Esophagus squamous epithelium (tissue), 5 donors: Measurements from ENCODE around the gene PPIB. TPM values are rescaled to one million over a fixed set of nuclear protein-coding genes. Genes with fewer than 3 reads are reported as not detected.
"Not testable (repeated sequence)": the region's sequence is repeated elsewhere in the genome, so short reads cannot be mapped to it uniquely, and the experiment has no call there.

Experiments used
- DNase-seq: peaks from one replicate; lab custom pipeline; 2025; lab: John Stamatoyannopoulos, UW
- H3K27ac ChIP-seq, 4 donors: fragments of 200-600 bp; sonication (generic); one replicate each; pipeline ENCODE4 v1.5.1; 2016 to 2019; ENCODE audit warnings: mild to moderate bottlenecking in 1 of 4
- H3K27me3 ChIP-seq, 4 donors: fragments of 200-600 bp; sonication (generic); 1 replicate in 3 of 4; 2 replicates in 1 of 4; pipeline versions ENCODE4 v1.5.1 to v1.6.0; 2017 to 2021; ENCODE audit warnings: antibody characterized with exemption in 1 of 4
- H3K36me3 ChIP-seq, 3 donors: fragments of 200-600 bp; sonication (generic); one replicate each; pipeline ENCODE4 v1.5.1; 2016 to 2019
- H3K4me1 ChIP-seq, 3 donors: fragments of 200-600 bp; sonication (generic); one replicate each; pipeline ENCODE4 v1.5.1; 2017 to 2019
- H3K4me3 ChIP-seq, 4 donors: fragments of 200-600 bp; sonication (generic); 1 replicate in 3 of 4; 2 replicates in 1 of 4; pipeline ENCODE4 v1.5.1; 2016 to 2019; ENCODE audit warnings: mild to moderate bottlenecking in 2 of 4, moderate library complexity in 1 of 4
- H3K9me3 ChIP-seq, 3 donors: fragments of 200-600 bp; sonication (generic); one replicate each; pipeline ENCODE4 v1.5.1; 2016 to 2019
- CTCF ChIP-seq, 6 experiments: fragments of 450-650 bp in 4 of 6; fragments of 200-600 bp in 2 of 6; sonication (generic) in 2 of 6; IDR thresholded peaks; one replicate each; pipeline ENCODE4 v1.5.1; 2016 to 2019; ENCODE audit warnings: antibody characterized with exemption in 6 of 6, mild to moderate bottlenecking in 4 of 6, moderate library complexity in 4 of 6
- POLR2A ChIP-seq, 4 donors: fragments of 450-650 bp; IDR thresholded peaks; one replicate each; pipeline ENCODE4 v1.6.1; 2017; ENCODE audit warnings: antibody characterized with exemption in 4 of 4, mild to moderate bottlenecking in 4 of 4, moderate library complexity in 3 of 4
- whole genome bisulfite sequencing, 2 donors: methylation state at CpG; one replicate each; pipeline ENCODE4 v1.1.5; 2018; 5-methylcytosine and 5-hydroxymethylcytosine counted together
- intact Hi-C: fragments of 100-400 bp; cut with DNase I; formaldehyde crosslinking; loops from one replicate; pipeline ENCODE4 v1.15.0; 2022
- total RNA-seq, 4 donors: library from RNA; depleted of rRNA; stranded (reverse); fragments of >200 nt; gene quantifications; one replicate each; pipeline ENCODE4 v1.1.0, GENCODE V29; 2016
- donor health status: DM: yes; HTN: yes; CAD: no.

The PPIB gene
- total RNA-seq, 4 donors from 2014 or later = 246 to 363 (median 313) TPM

- Histone ChIP-seq H3K4me3 (no peak overlapping the region), H3K27me3 (no peaks in the 10 kb centered on the region), H3K4me1 (no peaks in the 10 kb centered on the region), H3K27ac (no peak overlapping the region), H3K9me3 (no peaks in the 10 kb centered on the region), H3K36me3 (peaks cover 28 to 100% (median 51%) of the 10 kb centered on the region in 3 donors)
- DNase-seq = no peak
- intact Hi-C loops = no loop called here
- WGBS, 2 donors = 64 to 100% methylated on average over 3 of the region's 3 CpGs
- TF ChIP-seq POLR2A (IDR thresholded peaks at IDR 0.05) (no peak), CTCF (IDR thresholded peaks at IDR 0.05) (no peak)
These were observed 36.8 kb downstream of the PPIB start for GRCh38 chr15:64125978-64126377.

GRCh38 chr15:64122936-64123351, 39.9 kb downstream of the PPIB start:
- Histone ChIP-seq H3K27me3 (no peaks in the 10 kb centered on the region), H3K4me3 (no peak overlapping the region), H3K27ac (no peak overlapping the region), H3K4me1 (no peaks in the 10 kb centered on the region), H3K36me3 (peaks cover 24 to 100% (median 49%) of the 10 kb centered on the region in 3 donors), H3K9me3 (no peaks in the 10 kb centered on the region)
- intact Hi-C loops = no loop called here
- 90 to 91% methylated on average over 3 of the region's 3 CpGs for WGBS, 2 donors
- DNase-seq = no peak
- TF ChIP-seq POLR2A (IDR thresholded peaks at IDR 0.05) (no peak), CTCF (IDR thresholded peaks at IDR 0.05) (no peak)

GRCh38 chr15:64122444-64122843, 40.4 kb downstream of the PPIB start:
- no peaks in the 10 kb centered on the region for H3K27me3 ChIP-seq
- H3K36me3 ChIP-seq = peaks cover 21 to 100% (median 46%) of the 10 kb centered on the region in 3 donors
- intact Hi-C loops = no loop called here
- no peak overlapping the region for H3K27ac ChIP-seq
- H3K4me1 ChIP-seq = no peaks in the 10 kb centered on the region
- no peak for DNase-seq
- 63 to 83% methylated on average over 1 of the region's 1 CpG for WGBS, 2 donors
- no peaks in the 10 kb centered on the region for H3K9me3 ChIP-seq
- no peak for TF ChIP-seq CTCF (IDR thresholded peaks at IDR 0.05)
- no peak for TF ChIP-seq POLR2A (IDR thresholded peaks at IDR 0.05)
- H3K4me3 ChIP-seq = no peak overlapping the region

GRCh38 chr15:64121614-64122013, 41.2 kb downstream of the PPIB start:
- no peak for TF ChIP-seq CTCF (IDR thresholded peaks at IDR 0.05)
- TF ChIP-seq POLR2A (IDR thresholded peaks at IDR 0.05) = no peak
- no peaks in the 10 kb centered on the region for H3K27me3 ChIP-seq
- WGBS, 2 donors = 80 to 88% methylated on average over 4 of the region's 4 CpGs
- no peak for DNase-seq
- no peak overlapping the region for H3K27ac ChIP-seq
- H3K4me1 ChIP-seq = no peaks in the 10 kb centered on the region
- H3K9me3 ChIP-seq = no peaks in the 10 kb centered on the region
- H3K36me3 ChIP-seq = peaks cover 17 to 100% (median 46%) of the 10 kb centered on the region in 3 donors
- intact Hi-C loops = no loop called here
- H3K4me3 ChIP-seq = no peak overlapping the region

- H3K4me3 ChIP-seq, H3K27me3 ChIP-seq, H3K9me3 ChIP-seq, intact Hi-C loops, H3K4me1 ChIP-seq, DNase-seq, H3K27ac ChIP-seq: not testable (repeated sequence)
- H3K36me3 ChIP-seq = peaks cover 14 to 100% (median 46%) of the 10 kb centered on the region in 3 donors
- 88 to 91% methylated on average over 2 of the region's 2 CpGs for WGBS, 2 donors
These were observed 42.5 kb downstream of the PPIB start for GRCh38 chr15:64120322-64120721.
